ENCODE results near the gene SULT2B1.

Gene SULT2B1

DNA sequence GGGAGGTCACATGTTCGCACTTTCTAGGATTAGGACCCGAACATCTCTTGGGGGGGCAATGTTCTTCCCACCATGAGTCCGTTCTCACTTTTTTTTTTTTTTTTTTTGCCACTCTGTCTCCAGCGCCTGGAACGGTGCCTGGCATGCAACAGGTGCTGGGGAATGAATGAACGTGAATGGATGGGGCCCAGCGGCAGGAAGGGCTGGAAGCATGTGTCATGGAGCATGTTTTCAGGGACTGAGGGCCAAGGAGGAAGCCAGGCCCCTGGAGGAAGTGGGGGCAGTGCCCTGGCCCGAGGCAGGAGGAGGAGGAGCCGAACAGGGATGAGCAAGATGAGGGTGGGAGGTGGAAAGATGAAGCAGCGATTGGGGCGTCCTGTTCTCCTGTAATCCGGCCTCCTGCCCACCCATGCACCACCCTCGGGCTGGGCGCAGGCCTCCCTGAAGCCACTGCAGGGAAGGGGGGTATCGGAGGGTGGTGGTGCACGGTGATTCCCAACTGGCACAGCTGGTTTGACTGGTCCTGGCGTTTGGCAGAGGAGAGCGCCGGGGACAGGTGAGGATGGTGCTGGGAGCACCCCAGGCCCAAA, 8.8 kb upstream of the SULT2B1 start:
- Histone ChIP-seq H3K9ac (ENCODE audit: low read length) (no peak overlapping the region), H3K27ac (ENCODE audit: low read length) (no peak overlapping the region), H3K36me3 (replicated peaks; ENCODE audit: insufficient read depth, low read length) (no peaks in the 10 kb centered on the region), H3F3A (ENCODE audit: insufficient read depth, low read length) (no peaks in the 10 kb centered on the region), H4K20me1 (ENCODE audit: insufficient read depth, low read length) (no peaks in the 10 kb centered on the region), H3K9me2 (replicated peaks; ENCODE audit: insufficient read depth, low read length) (no peaks in the 10 kb centered on the region), H2AFZ (ENCODE audit: low read length) (no peak overlapping the region), H3K9me3 (replicated peaks; ENCODE audit: insufficient read depth, low read length) (no peaks in the 10 kb centered on the region), H3K4me1 (ENCODE audit: low read length) (no peaks in the 10 kb centered on the region), H3K4me2 (ENCODE audit: low read depth, low read length) (no peak overlapping the region), H3K4me3 (ENCODE audit: low read length) (no peak overlapping the region), H3K27me3 (replicated peaks; ENCODE audit: insufficient read depth, low read length) (peaks cover 51% of the 10 kb centered on the region), H3K79me2 (ENCODE audit: low read length) (no peaks in the 10 kb centered on the region)
- TF ChIP-seq CTCF (IDR thresholded peaks at IDR 0.05; ENCODE audit: low read length) (no peak), EZH2phosphoT487 (IDR thresholded peaks at IDR 0.05; ENCODE audit: low read length) (no peak), EZH2 (optimal IDR thresholded peaks at IDR 0.05; ENCODE audit: low read depth, low read length) (no peak)
- no peak for DNase-seq

- Histone ChIP-seq H3K27ac (ENCODE audit: low read length) (no peak overlapping the region), H3K4me3 (ENCODE audit: low read length) (no peak overlapping the region), H4K20me1 (ENCODE audit: insufficient read depth, low read length) (no peaks in the 10 kb centered on the region), H3K9me3 (replicated peaks; ENCODE audit: insufficient read depth, low read length) (no peaks in the 10 kb centered on the region), H3K4me2 (ENCODE audit: low read depth, low read length) (no peak overlapping the region), H3K9ac (ENCODE audit: low read length) (no peak overlapping the region), H3K27me3 (replicated peaks; ENCODE audit: insufficient read depth, low read length) (peaks cover 56% of the 10 kb centered on the region), H3K79me2 (ENCODE audit: low read length) (no peaks in the 10 kb centered on the region), H3K36me3 (replicated peaks; ENCODE audit: insufficient read depth, low read length) (no peaks in the 10 kb centered on the region), H3F3A (ENCODE audit: insufficient read depth, low read length) (no peaks in the 10 kb centered on the region), H3K9me2 (replicated peaks; ENCODE audit: insufficient read depth, low read length) (no peaks in the 10 kb centered on the region), H3K4me1 (ENCODE audit: low read length) (no peaks in the 10 kb centered on the region), H2AFZ (ENCODE audit: low read length) (no peak overlapping the region)
- TF ChIP-seq CTCF (IDR thresholded peaks at IDR 0.05; ENCODE audit: low read length), result no peak
- no peak for TF ChIP-seq EZH2 (optimal IDR thresholded peaks at IDR 0.05; ENCODE audit: low read depth, low read length)
- TF ChIP-seq EZH2phosphoT487 (IDR thresholded peaks at IDR 0.05; ENCODE audit: low read length), result no peak
- DNase-seq, result no peak
Observed at GRCh38 chr19:48544856-48545750, 6.9 kb upstream of the SULT2B1 start.

- Histone ChIP-seq H3F3A (ENCODE audit: insufficient read depth, low read length) (no peaks in the 10 kb centered on the region), H3K27me3 (replicated peaks; ENCODE audit: insufficient read depth, low read length) (peaks cover 74% of the 10 kb centered on the region), H3K9me3 (replicated peaks; ENCODE audit: insufficient read depth, low read length) (no peaks in the 10 kb centered on the region), H3K36me3 (replicated peaks; ENCODE audit: insufficient read depth, low read length) (no peaks in the 10 kb centered on the region), H3K4me1 (ENCODE audit: low read length) (no peaks in the 10 kb centered on the region), H3K9me2 (replicated peaks; ENCODE audit: insufficient read depth, low read length) (no peaks in the 10 kb centered on the region), H3K79me2 (ENCODE audit: low read length) (no peaks in the 10 kb centered on the region), H3K27ac (ENCODE audit: low read length) (no peak overlapping the region), H3K4me2 (ENCODE audit: low read depth, low read length) (no peak overlapping the region), H3K4me3 (ENCODE audit: low read length) (no peak overlapping the region), H4K20me1 (ENCODE audit: insufficient read depth, low read length) (no peaks in the 10 kb centered on the region), H2AFZ (ENCODE audit: low read length) (no peak overlapping the region), H3K9ac (ENCODE audit: low read length) (no peak overlapping the region)
- TF ChIP-seq EZH2 (optimal IDR thresholded peaks at IDR 0.05; ENCODE audit: low read depth, low read length) (no peak), CTCF (IDR thresholded peaks at IDR 0.05; ENCODE audit: low read length) (no peak), EZH2phosphoT487 (IDR thresholded peaks at IDR 0.05; ENCODE audit: low read length) (no peak)
- DNase-seq, result no peak
Observed at GRCh38 chr19:48547722-48548121, 4.2 kb upstream of the SULT2B1 start.
